ENCODE measurements around the gene EDDM3A.
"Not testable (repeated sequence)": the region's sequence is repeated elsewhere in the genome, so short reads cannot be mapped to it uniquely, and the experiment has no call there.

EDDM3A gene

GRCh38 chr14:20733684-20734429, 11.8 kb upstream of the EDDM3A start:
- Histone ChIP-seq H3K36me3 (ENCODE audit: insufficient read depth, low read length) (no peaks in the 10 kb centered on the region), H3K27me3 (ENCODE audit: control insufficient read depth in 1 of 2, insufficient read depth in 2 of 2, low read length in 2 of 2) (no peaks in the 10 kb centered on the region), H3K4me3 (ENCODE audit: low read depth in 1 of 2, low read length in 2 of 2) (no peak overlapping the region), H3K27ac (ENCODE audit: low read depth, low read length) (no peak overlapping the region), H3K9ac (ENCODE audit: low read length) (no peak overlapping the region), H3K9me3 (ENCODE audit: low read length) (no peaks in the 10 kb centered on the region), H3K4me1 (ENCODE audit: insufficient read depth, low read length) (peaks cover 5% of the 10 kb centered on the region)

- no peaks in the 10 kb centered on the region for H3K9me3 ChIP-seq (ENCODE audit: low read length)
- no peaks in the 10 kb centered on the region for H3K27me3 ChIP-seq (ENCODE audit: control insufficient read depth in 1 of 2, insufficient read depth in 2 of 2, low read length in 2 of 2)
- peaks cover 5% of the 10 kb centered on the region for H3K4me1 ChIP-seq (ENCODE audit: insufficient read depth, low read length)
- no peaks in the 10 kb centered on the region for H3K36me3 ChIP-seq (ENCODE audit: insufficient read depth, low read length)
- no peak overlapping the region for H3K4me3 ChIP-seq (ENCODE audit: low read depth in 1 of 2, low read length in 2 of 2)
- H3K27ac ChIP-seq (ENCODE audit: low read depth, low read length), result no peak overlapping the region
- H3K9ac ChIP-seq (ENCODE audit: low read length), result no peak overlapping the region
These were observed 11.3 kb upstream of the EDDM3A start for GRCh38 chr14:20734430-20734806.

GRCh38 chr14:20738292-20738691, 7.4 kb upstream of the EDDM3A start:
- not testable (repeated sequence) for H3K9me3 ChIP-seq (ENCODE audit: low read length); H3K27me3 ChIP-seq (ENCODE audit: control insufficient read depth in 1 of 2, insufficient read depth in 2 of 2, low read length in 2 of 2); H3K4me3 ChIP-seq (ENCODE audit: low read depth in 1 of 2, low read length in 2 of 2); H3K9ac ChIP-seq (ENCODE audit: low read length); H3K36me3 ChIP-seq (ENCODE audit: insufficient read depth, low read length); H3K27ac ChIP-seq (ENCODE audit: low read depth, low read length); H3K4me1 ChIP-seq (ENCODE audit: insufficient read depth, low read length)

- Histone ChIP-seq H3K4me1 (ENCODE audit: insufficient read depth, low read length) (no peaks in the 10 kb centered on the region), H3K27ac (ENCODE audit: low read depth, low read length) (no peak overlapping the region), H3K9me3 (ENCODE audit: low read length) (no peaks in the 10 kb centered on the region), H3K9ac (ENCODE audit: low read length) (no peak overlapping the region), H3K36me3 (ENCODE audit: insufficient read depth, low read length) (no peaks in the 10 kb centered on the region), H3K4me3 (ENCODE audit: low read depth in 1 of 2, low read length in 2 of 2) (no peak overlapping the region), H3K27me3 (ENCODE audit: control insufficient read depth in 1 of 2, insufficient read depth in 2 of 2, low read length in 2 of 2) (no peaks in the 10 kb centered on the region)
These were observed 3.6 kb upstream of the EDDM3A start for GRCh38 chr14:20742132-20742531.

GRCh38 chr14:20743556-20743955, 2.1 kb upstream of the EDDM3A start:
- no peaks in the 10 kb centered on the region for H3K9me3 ChIP-seq (ENCODE audit: low read length)
- no peaks in the 10 kb centered on the region for H3K4me1 ChIP-seq (ENCODE audit: insufficient read depth, low read length)
- no peak overlapping the region for H3K4me3 ChIP-seq (ENCODE audit: low read depth in 1 of 2, low read length in 2 of 2)
- H3K27ac ChIP-seq (ENCODE audit: low read depth, low read length), result no peak overlapping the region
- H3K36me3 ChIP-seq (ENCODE audit: insufficient read depth, low read length), result no peaks in the 10 kb centered on the region
- H3K27me3 ChIP-seq (ENCODE audit: control insufficient read depth in 1 of 2, insufficient read depth in 2 of 2, low read length in 2 of 2), result no peaks in the 10 kb centered on the region
- no peak overlapping the region for H3K9ac ChIP-seq (ENCODE audit: low read length)

- no peak overlapping the region for H3K9ac ChIP-seq (ENCODE audit: low read length)
- H3K36me3 ChIP-seq (ENCODE audit: insufficient read depth, low read length), result no peaks in the 10 kb centered on the region
- H3K27ac ChIP-seq (ENCODE audit: low read depth, low read length), result no peak overlapping the region
- H3K9me3 ChIP-seq (ENCODE audit: low read length), result no peaks in the 10 kb centered on the region
- H3K4me3 ChIP-seq (ENCODE audit: low read depth in 1 of 2, low read length in 2 of 2), result no peak overlapping the region
- H3K27me3 ChIP-seq (ENCODE audit: control insufficient read depth in 1 of 2, insufficient read depth in 2 of 2, low read length in 2 of 2), result no peaks in the 10 kb centered on the region
- H3K4me1 ChIP-seq (ENCODE audit: insufficient read depth, low read length), result no peaks in the 10 kb centered on the region
These were observed 879 bp downstream of the EDDM3A start for GRCh38 chr14:20746566-20746965.

GRCh38 chr14:20748439-20748838, 2.8 kb downstream of the EDDM3A start:
- no peaks in the 10 kb centered on the region for H3K36me3 ChIP-seq (ENCODE audit: insufficient read depth, low read length)
- H3K9ac ChIP-seq (ENCODE audit: low read length), result no peak overlapping the region
- peaks cover 4% of the 10 kb centered on the region for H3K9me3 ChIP-seq (ENCODE audit: low read length)
- no peaks in the 10 kb centered on the region for H3K4me1 ChIP-seq (ENCODE audit: insufficient read depth, low read length)
- no peak overlapping the region for H3K4me3 ChIP-seq (ENCODE audit: low read depth in 1 of 2, low read length in 2 of 2)
- no peak overlapping the region for H3K27ac ChIP-seq (ENCODE audit: low read depth, low read length)
- H3K27me3 ChIP-seq (ENCODE audit: control insufficient read depth in 1 of 2, insufficient read depth in 2 of 2, low read length in 2 of 2), result no peaks in the 10 kb centered on the region

GRCh38 chr14:20750194-20750593, 4.5 kb downstream of the EDDM3A start:
- Histone ChIP-seq H3K9me3 (ENCODE audit: low read length) (peaks cover 4% of the 10 kb centered on the region), H3K36me3 (ENCODE audit: insufficient read depth, low read length) (no peaks in the 10 kb centered on the region), H3K4me1 (ENCODE audit: insufficient read depth, low read length) (no peaks in the 10 kb centered on the region), H3K4me3 (ENCODE audit: low read depth in 1 of 2, low read length in 2 of 2) (no peak overlapping the region), H3K9ac (ENCODE audit: low read length) (no peak overlapping the region), H3K27me3 (ENCODE audit: control insufficient read depth in 1 of 2, insufficient read depth in 2 of 2, low read length in 2 of 2) (no peaks in the 10 kb centered on the region), H3K27ac (ENCODE audit: low read depth, low read length) (no peak overlapping the region)

- H3K27ac ChIP-seq (ENCODE audit: low read depth, low read length), result no peak overlapping the region
- no peaks in the 10 kb centered on the region for H3K27me3 ChIP-seq (ENCODE audit: control insufficient read depth in 1 of 2, insufficient read depth in 2 of 2, low read length in 2 of 2)
- no peak overlapping the region for H3K9ac ChIP-seq (ENCODE audit: low read length)
- H3K9me3 ChIP-seq (ENCODE audit: low read length), result peaks cover 4% of the 10 kb centered on the region
- H3K4me1 ChIP-seq (ENCODE audit: insufficient read depth, low read length), result no peaks in the 10 kb centered on the region
- no peaks in the 10 kb centered on the region for H3K36me3 ChIP-seq (ENCODE audit: insufficient read depth, low read length)
- H3K4me3 ChIP-seq (ENCODE audit: low read depth in 1 of 2, low read length in 2 of 2), result no peak overlapping the region
These were observed 6.4 kb downstream of the EDDM3A start for GRCh38 chr14:20751963-20752562.

- peaks cover 4% of the 10 kb centered on the region for H3K9me3 ChIP-seq (ENCODE audit: low read length)
- H3K4me3 ChIP-seq (ENCODE audit: low read depth in 1 of 2, low read length in 2 of 2), result no peak overlapping the region
- no peaks in the 10 kb centered on the region for H3K4me1 ChIP-seq (ENCODE audit: insufficient read depth, low read length)
- H3K9ac ChIP-seq (ENCODE audit: low read length), result no peak overlapping the region
- H3K27me3 ChIP-seq (ENCODE audit: control insufficient read depth in 1 of 2, insufficient read depth in 2 of 2, low read length in 2 of 2), result no peaks in the 10 kb centered on the region
- H3K27ac ChIP-seq (ENCODE audit: low read depth, low read length), result no peak overlapping the region
- no peaks in the 10 kb centered on the region for H3K36me3 ChIP-seq (ENCODE audit: insufficient read depth, low read length)
These were observed 8.6 kb downstream of the EDDM3A start for GRCh38 chr14:20754308-20754707.

GRCh38 chr14:20755037-20755436, 9.3 kb downstream of the EDDM3A start:
- H3K4me3 ChIP-seq (ENCODE audit: low read depth in 1 of 2, low read length in 2 of 2), result no peak overlapping the region

GRCh38 chr14:20757965-20758364, 12.3 kb downstream of the EDDM3A start:
- H3K4me1 ChIP-seq (ENCODE audit: insufficient read depth, low read length), result no peaks in the 10 kb centered on the region
- no peaks in the 10 kb centered on the region for H3K9me3 ChIP-seq (ENCODE audit: low read length)
- H3K27ac ChIP-seq (ENCODE audit: low read depth, low read length), result no peak overlapping the region
- H3K27me3 ChIP-seq (ENCODE audit: control insufficient read depth in 1 of 2, insufficient read depth in 2 of 2, low read length in 2 of 2), result no peaks in the 10 kb centered on the region
- no peaks in the 10 kb centered on the region for H3K36me3 ChIP-seq (ENCODE audit: insufficient read depth, low read length)
- no peak overlapping the region for H3K4me3 ChIP-seq (ENCODE audit: low read depth in 1 of 2, low read length in 2 of 2)
- H3K9ac ChIP-seq (ENCODE audit: low read length), result no peak overlapping the region

More at GRCh38 chr14:20755037-20755436, 9.3 kb downstream of the EDDM3A start:
- H3K27ac ChIP-seq (ENCODE audit: low read depth, low read length), result no peak overlapping the region
- H3K4me1 ChIP-seq (ENCODE audit: insufficient read depth, low read length), result no peaks in the 10 kb centered on the region
- H3K9me3 ChIP-seq (ENCODE audit: low read length), result peaks cover 4% of the 10 kb centered on the region
- no peak overlapping the region for H3K9ac ChIP-seq (ENCODE audit: low read length)
- no peaks in the 10 kb centered on the region for H3K36me3 ChIP-seq (ENCODE audit: insufficient read depth, low read length)
- no peaks in the 10 kb centered on the region for H3K27me3 ChIP-seq (ENCODE audit: control insufficient read depth in 1 of 2, insufficient read depth in 2 of 2, low read length in 2 of 2)
